ENCODE results near the gene STK32C. TPM values are rescaled to one million over a fixed set of nuclear protein-coding genes. Genes with fewer than 3 reads are reported as not detected.
"Not testable (repeated sequence)": the region's sequence is repeated elsewhere in the genome, so short reads cannot be mapped to it uniquely, and the experiment has no call there.

The STK32C gene
- total and polyA plus RNA-seq, 7 donors = 4.3 to 12.8 (median 8.4) TPM

DNA sequence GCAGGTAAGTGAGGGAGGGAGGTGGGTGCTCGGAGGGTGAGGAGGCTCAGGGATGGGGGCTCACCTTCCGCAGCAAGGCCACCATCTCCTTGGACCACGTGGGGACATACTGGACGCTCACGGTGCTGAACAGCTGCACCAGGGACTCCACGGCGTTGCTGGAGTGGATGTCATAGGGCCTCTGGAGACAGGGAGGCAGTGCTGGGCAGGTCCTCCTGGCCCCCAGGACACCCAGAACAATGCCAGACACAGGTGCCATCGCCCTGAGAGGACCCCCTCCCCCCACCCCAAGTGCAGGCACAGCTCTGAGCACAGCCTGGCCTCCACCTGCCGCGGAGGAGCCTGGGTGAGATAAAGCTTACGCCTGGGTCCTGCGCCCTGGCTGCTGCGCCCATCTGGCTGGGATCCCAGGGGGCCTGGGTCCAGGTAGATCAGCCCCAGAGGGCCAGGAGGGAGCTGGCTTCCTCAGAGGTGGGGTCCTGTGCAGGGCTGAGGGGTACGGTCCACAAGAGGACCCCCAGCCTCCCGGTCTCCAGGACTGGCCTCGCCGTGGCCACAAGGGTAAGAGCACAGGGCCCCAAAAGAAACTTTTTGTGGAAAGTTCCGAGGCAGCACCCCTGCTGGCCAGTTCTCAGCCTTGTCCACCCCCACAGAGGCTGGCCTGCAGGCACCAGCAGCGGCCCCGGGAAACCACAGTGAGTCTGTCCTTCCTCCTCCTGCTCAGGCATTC, 83.2 kb downstream of the STK32C start:
- WGBS, 2 donors = 87 to 92% methylated on average over 20 of the region's 20 CpGs
- TF ChIP-seq POLR2AphosphoS5 (IDR thresholded peaks at IDR 0.05) (no peak), POLR2A (IDR thresholded peaks at IDR 0.05) (no peak), EP300 (IDR thresholded peaks at IDR 0.05) (no peak)
- TF ChIP-seq, protein P1, sequence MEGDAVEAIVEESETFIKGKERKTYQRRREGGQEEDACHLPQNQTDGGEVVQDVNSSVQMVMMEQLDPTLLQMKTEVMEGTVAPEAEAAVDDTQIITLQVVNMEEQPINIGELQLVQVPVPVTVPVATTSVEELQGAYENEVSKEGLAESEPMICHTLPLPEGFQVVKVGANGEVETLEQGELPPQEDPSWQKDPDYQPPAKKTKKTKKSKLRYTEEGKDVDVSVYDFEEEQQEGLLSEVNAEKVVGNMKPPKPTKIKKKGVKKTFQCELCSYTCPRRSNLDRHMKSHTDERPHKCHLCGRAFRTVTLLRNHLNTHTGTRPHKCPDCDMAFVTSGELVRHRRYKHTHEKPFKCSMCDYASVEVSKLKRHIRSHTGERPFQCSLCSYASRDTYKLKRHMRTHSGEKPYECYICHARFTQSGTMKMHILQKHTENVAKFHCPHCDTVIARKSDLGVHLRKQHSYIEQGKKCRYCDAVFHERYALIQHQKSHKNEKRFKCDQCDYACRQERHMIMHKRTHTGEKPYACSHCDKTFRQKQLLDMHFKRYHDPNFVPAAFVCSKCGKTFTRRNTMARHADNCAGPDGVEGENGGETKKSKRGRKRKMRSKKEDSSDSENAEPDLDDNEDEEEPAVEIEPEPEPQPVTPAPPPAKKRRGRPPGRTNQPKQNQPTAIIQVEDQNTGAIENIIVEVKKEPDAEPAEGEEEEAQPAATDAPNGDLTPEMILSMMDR (IDR thresholded peaks at IDR 0.05) = no peak
- H3K4me1 ChIP-seq = peaks cover 0 to 8% (median 3%) of the 10 kb centered on the region in 4 donors
- H3K36me3 ChIP-seq = no peaks in the 10 kb centered on the region
- H3K9me3 ChIP-seq = no peaks in the 10 kb centered on the region
- H3K4me3 ChIP-seq = no peak overlapping the region
- intact Hi-C loops (cut with DNase I) = loop anchor here (5.0 kb wide), 1 partner anchor 228 kb away; no protein-coding TSS in a partner anchor
- H3K27ac ChIP-seq = no peak overlapping the region
- DNase-seq = no peak
- H3K27me3 ChIP-seq = no peaks in the 10 kb centered on the region

DNA sequence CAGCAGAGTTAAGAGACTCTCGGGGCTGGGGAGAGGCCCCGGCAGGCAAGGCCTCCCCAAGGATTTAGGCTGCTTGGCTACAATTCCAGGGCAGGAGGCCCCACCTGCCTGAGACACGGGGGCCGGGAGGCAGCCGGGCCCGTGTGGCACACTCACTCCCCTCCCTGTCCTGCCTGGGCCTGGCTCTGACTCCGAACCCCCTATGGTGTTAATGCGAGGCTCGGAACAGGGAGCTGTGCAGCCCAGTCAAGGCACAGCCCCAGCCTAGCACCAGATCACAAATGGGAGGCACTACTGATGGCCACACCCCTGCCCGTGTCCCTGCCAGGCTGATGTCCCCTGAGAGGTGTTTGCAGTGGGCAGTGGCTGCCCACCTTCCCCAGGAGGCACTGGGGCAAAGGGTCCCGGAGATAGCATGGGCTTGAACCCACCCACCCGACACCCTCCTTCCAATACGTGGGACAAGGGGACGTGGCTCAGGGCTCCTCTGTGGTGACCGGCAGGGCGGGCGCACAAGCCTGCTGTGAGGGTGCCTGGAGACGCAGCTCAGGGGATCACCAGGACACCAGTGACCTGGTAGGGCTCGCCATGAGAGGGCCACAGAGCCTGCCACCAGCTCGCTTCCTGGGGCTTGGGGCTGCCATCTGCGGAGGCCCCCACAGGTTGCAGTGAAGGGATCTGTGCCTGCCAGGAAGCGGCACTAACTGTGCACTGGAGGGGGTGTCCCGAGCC, 84.0 kb downstream of the STK32C start:
- intact Hi-C loops (cut with DNase I) = loop anchor here (1.0 to 5.0 kb wide), 2 partner anchors 130 to 229 kb away; no protein-coding TSS in a partner anchor
- H3K36me3 ChIP-seq = no peaks in the 10 kb centered on the region
- no peak overlapping the region for H3K27ac ChIP-seq
- no peak for TF ChIP-seq POLR2AphosphoS5 (IDR thresholded peaks at IDR 0.05)
- TF ChIP-seq, protein P1 (IDR thresholded peaks at IDR 0.05) = no peak
- H3K27me3 ChIP-seq = no peaks in the 10 kb centered on the region
- peaks cover 0 to 8% (median 2%) of the 10 kb centered on the region in 4 donors for H3K4me1 ChIP-seq
- DNase-seq = no peak
- H3K4me3 ChIP-seq = no peak overlapping the region
- H3K9me3 ChIP-seq = no peaks in the 10 kb centered on the region
- WGBS, 2 donors = 90 to 92% methylated on average over 23 of the region's 23 CpGs

DNA sequence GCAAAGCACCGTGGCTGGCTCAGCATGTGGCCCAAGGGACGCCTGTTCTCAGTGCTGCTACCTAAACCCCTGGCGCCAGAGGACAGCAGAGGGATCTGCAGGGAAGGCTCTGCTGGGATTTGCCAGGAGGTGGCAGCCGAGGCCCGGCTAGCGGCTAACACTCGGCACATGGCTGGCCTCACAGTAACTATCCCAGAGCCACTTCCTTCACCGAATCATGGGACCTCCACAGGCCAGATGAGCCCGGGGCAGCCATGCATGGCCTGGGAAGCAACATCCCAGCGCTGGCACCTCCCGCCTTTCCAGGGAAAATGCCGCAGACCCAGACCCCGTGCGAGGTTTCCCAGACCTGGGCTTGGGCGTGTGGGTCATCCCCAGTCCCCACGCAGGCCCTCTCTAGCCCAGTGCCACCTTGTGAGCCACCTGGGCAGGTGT, 84.6 kb downstream of the STK32C start:
- Histone ChIP-seq H3K4me1 (peaks cover 0 to 8% (median 2%) of the 10 kb centered on the region in 4 donors), H3K4me3 (no peak overlapping the region), H3K27me3 (no peaks in the 10 kb centered on the region), H3K36me3 (no peaks in the 10 kb centered on the region), H3K27ac (no peak overlapping the region), H3K9me3 (no peaks in the 10 kb centered on the region)
- DNase-seq = peak; percentile 90
- TF ChIP-seq EP300 (IDR thresholded peaks at IDR 0.05) (no peak), POLR2A (IDR thresholded peaks at IDR 0.05) (no peak), POLR2AphosphoS5 (IDR thresholded peaks at IDR 0.05) (peak in 1 of 4 donors; percentile 14)
- TF ChIP-seq, protein P1 (IDR thresholded peaks at IDR 0.05) = peak; percentile 76 to 94 (median 92)
- 39 to 42% methylated on average over 16 of the region's 16 CpGs for WGBS, 2 donors
- intact Hi-C loops (cut with DNase I) = loop anchor here (1.0 to 5.0 kb wide), 2 partner anchors 130 to 229 kb away; no protein-coding TSS in a partner anchor

DNA sequence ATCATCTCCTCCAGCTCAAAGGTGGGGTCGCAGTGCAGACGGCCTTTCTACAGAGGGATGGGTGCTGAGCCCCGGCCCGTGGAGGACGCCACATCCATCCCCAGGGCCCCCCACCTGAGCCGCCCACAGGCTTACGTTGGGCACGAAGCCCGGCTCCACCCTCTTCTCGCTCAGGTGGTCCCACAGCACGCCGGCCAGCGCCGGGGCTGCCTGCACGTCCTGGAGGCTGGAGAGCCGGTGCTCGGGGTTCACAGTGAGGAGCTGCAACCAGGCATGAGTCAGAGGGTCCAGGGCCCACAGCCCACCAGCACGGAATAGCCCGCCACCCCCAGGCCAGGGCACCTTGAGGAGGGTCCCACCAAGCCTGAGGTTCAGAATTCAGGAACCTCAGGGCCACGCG, 85.0 kb downstream of the STK32C start:
- Histone ChIP-seq H3K36me3 (no peaks in the 10 kb centered on the region), H3K4me3 (no peak overlapping the region), H3K4me1 (peaks cover 0 to 8% (median 2%) of the 10 kb centered on the region in 4 donors), H3K27me3 (no peaks in the 10 kb centered on the region), H3K9me3 (no peaks in the 10 kb centered on the region), H3K27ac (no peak overlapping the region)
- intact Hi-C loops (cut with DNase I) = loop anchor here (1.0 to 5.0 kb wide), 2 partner anchors 131 to 230 kb away; no protein-coding TSS in a partner anchor
- 79 to 81% methylated on average over 21 of the region's 21 CpGs for WGBS, 2 donors
- DNase-seq = no peak
- no peak for TF ChIP-seq POLR2AphosphoS5 (IDR thresholded peaks at IDR 0.05)
- TF ChIP-seq, protein P1 (IDR thresholded peaks at IDR 0.05) = no peak
- no peak for TF ChIP-seq EP300 (IDR thresholded peaks at IDR 0.05)
- TF ChIP-seq POLR2A (IDR thresholded peaks at IDR 0.05) = no peak

DNA sequence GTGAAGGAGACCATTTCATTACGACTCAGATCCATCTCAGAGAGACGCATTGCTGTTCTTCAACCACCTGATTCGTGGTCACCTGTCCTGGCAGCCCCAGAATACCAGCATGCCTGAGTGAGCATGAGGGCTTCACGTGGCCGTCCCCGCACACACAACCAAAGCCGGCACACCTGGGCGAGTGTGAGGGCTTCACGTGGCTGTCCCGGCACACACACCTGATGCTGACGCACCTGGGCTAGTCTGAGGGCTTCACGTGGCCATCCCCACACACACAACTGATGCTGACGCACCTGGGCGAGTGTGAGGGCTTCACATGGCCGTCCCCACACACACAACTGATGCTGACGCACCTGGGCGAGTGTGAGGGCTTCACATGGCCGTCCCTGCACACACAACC, 86.8 kb downstream of the STK32C start:
- DNase-seq, H3K4me3 ChIP-seq, H3K27ac ChIP-seq, H3K9me3 ChIP-seq, H3K27me3 ChIP-seq, H3K4me1 ChIP-seq, H3K36me3 ChIP-seq: not testable (repeated sequence)
- WGBS, 2 donors = 90 to 92% methylated on average over 18 of the region's 18 CpGs
- intact Hi-C loops (cut with DNase I) = loop anchor here (5.0 kb wide), 1 partner anchor 231 kb away; no protein-coding TSS in a partner anchor
